Glutamatergic neuron (in vitro differentiated cells): ENCODE results near the gene MED13L. TPM values are rescaled to one million over a fixed set of nuclear protein-coding genes. Genes with fewer than 3 reads are reported as not detected.

ENCODE experiments used
- DNase-seq: peaks from one replicate; pipeline ENCODE4 v3.0.0; 2022
- H3K27ac Mint-ChIP-seq: one replicate; pipeline ENCODE4 v1.8.0; 2020; ENCODE audit warnings: mild to moderate bottlenecking, mixed read lengths, inconsistent platforms; ENCODE audit not compliant: unreplicated experiment
- H3K27me3 Mint-ChIP-seq: one replicate; pipeline ENCODE4 v1.8.0; 2020; ENCODE audit warnings: mild to moderate bottlenecking, moderate library complexity, mixed read lengths, inconsistent platforms; ENCODE audit not compliant: unreplicated experiment
- H3K36me3 Mint-ChIP-seq: one replicate; pipeline ENCODE4 v1.8.0; 2020; ENCODE audit warnings: mild to moderate bottlenecking, mixed read lengths, inconsistent platforms; ENCODE audit not compliant: unreplicated experiment
- H3K4me1 Mint-ChIP-seq: one replicate; pipeline ENCODE4 v1.8.0; 2020; ENCODE audit warnings: mild to moderate bottlenecking, low read depth, mixed read lengths, inconsistent platforms; ENCODE audit not compliant: unreplicated experiment
- H3K4me3 Mint-ChIP-seq: one replicate; pipeline ENCODE4 v1.8.0; 2020; ENCODE audit warnings: mild to moderate bottlenecking, mixed read lengths, inconsistent platforms; ENCODE audit not compliant: unreplicated experiment
- H3K9me3 Mint-ChIP-seq: one replicate; pipeline ENCODE4 v1.8.0; 2020; ENCODE audit warnings: mild to moderate bottlenecking, moderate library complexity, mixed read lengths, inconsistent platforms; ENCODE audit not compliant: unreplicated experiment
- CTCF ChIP-seq: fragments of 200-600 bp; sonication (generic); IDR thresholded peaks from one replicate; pipeline ENCODE4 v1.5.0; 2021; ENCODE audit not compliant: partially characterized antibody, unreplicated experiment
- total RNA-seq: library from RNA; stranded (reverse); fragmentation: NEBNext Ultra II Directional; extraction: Animal tissue kit (Norgen Biotek cat#: 25700); gene quantifications from one replicate; pipeline ENCODE4 v1.2.1, GENCODE V29; 2021; ENCODE audit not compliant: unreplicated experiment

MED13L gene
- total RNA-seq, 1 donor from 2014 or later = 95.5 TPM

- peaks cover 10% of the 10 kb centered on the region for H3K4me1 Mint-ChIP-seq
- H3K27ac Mint-ChIP-seq = no peak overlapping the region
- DNase-seq = no peak
- no peaks in the 10 kb centered on the region for H3K9me3 Mint-ChIP-seq
- no peaks in the 10 kb centered on the region for H3K36me3 Mint-ChIP-seq
- H3K27me3 Mint-ChIP-seq = no peaks in the 10 kb centered on the region
- no peak overlapping the region for H3K4me3 Mint-ChIP-seq
- no peak for TF ChIP-seq CTCF
Observed at GRCh38 chr12:116210131-116210530, 67.4 kb downstream of the MED13L start.

GRCh38 chr12:116209503-116209902 lies 68.0 kb downstream of the MED13L start:
- Mint-ChIP-seq H3K27me3 (no peaks in the 10 kb centered on the region), H3K9me3 (no peaks in the 10 kb centered on the region), H3K36me3 (no peaks in the 10 kb centered on the region), H3K27ac (no peak overlapping the region), H3K4me3 (no peak overlapping the region), H3K4me1 (peaks cover 7% of the 10 kb centered on the region)
- no peak for DNase-seq
- no peak for TF ChIP-seq CTCF

- H3K9me3 Mint-ChIP-seq = no peaks in the 10 kb centered on the region
- TF ChIP-seq CTCF = no peak
- no peaks in the 10 kb centered on the region for H3K27me3 Mint-ChIP-seq
- H3K27ac Mint-ChIP-seq = no peak overlapping the region
- no peak overlapping the region for H3K4me3 Mint-ChIP-seq
- peaks cover 10% of the 10 kb centered on the region for H3K4me1 Mint-ChIP-seq
- DNase-seq = no peak
- H3K36me3 Mint-ChIP-seq = no peaks in the 10 kb centered on the region
Observed at GRCh38 chr12:116207274-116207673, 70.2 kb downstream of the MED13L start.

GRCh38 chr12:116206828-116207227 lies 70.7 kb downstream of the MED13L start:
- H3K27ac Mint-ChIP-seq = no peak overlapping the region
- peaks cover 10% of the 10 kb centered on the region for H3K4me1 Mint-ChIP-seq
- H3K27me3 Mint-ChIP-seq = no peaks in the 10 kb centered on the region
- DNase-seq = no peak
- TF ChIP-seq CTCF = no peak
- no peaks in the 10 kb centered on the region for H3K36me3 Mint-ChIP-seq
- H3K4me3 Mint-ChIP-seq = no peak overlapping the region
- H3K9me3 Mint-ChIP-seq = no peaks in the 10 kb centered on the region

GRCh38 chr12:116204785-116205184 lies 72.7 kb downstream of the MED13L start:
- Mint-ChIP-seq H3K9me3 (no peaks in the 10 kb centered on the region), H3K4me3 (no peak overlapping the region), H3K27ac (no peak overlapping the region), H3K36me3 (no peaks in the 10 kb centered on the region), H3K4me1 (peaks cover 10% of the 10 kb centered on the region), H3K27me3 (no peaks in the 10 kb centered on the region)
- TF ChIP-seq CTCF = no peak
- DNase-seq = no peak
